BJ (cell line): Measurements from ENCODE around the gene DPH5. TPM values are rescaled to one million over a fixed set of nuclear protein-coding genes. Genes with fewer than 3 reads are reported as not detected.
"Not testable (repeated sequence)": the region's sequence is repeated elsewhere in the genome, so short reads cannot be mapped to it uniquely, and the experiment has no call there.

Source experiments
- CTCF ChIA-PET: fragments of 350-600 bp; formaldehyde crosslinking; extraction: SDS; loops from one replicate; lab custom pipeline; 2021; ENCODE audit warnings: antibody characterized with exemption, inconsistent platforms; lab: Yijun Ruan, JAX
- POLR2A ChIA-PET: fragments of 300-600 bp; sonication (Branson Sonifier 250); formaldehyde crosslinking; extraction: SDS; loops from one replicate; lab custom pipeline; 2021; ENCODE audit warnings: antibody characterized with exemption; lab: Charles Lee
- DNase-seq: peaks from one replicate; pipeline ENCODE4 v3.0.0-alpha.2; 2011; ENCODE audit warnings: low read depth
- H3K27me3 ChIP-seq: 2 replicates; pipeline ENCODE4 v1.6.0; 2011; ENCODE audit warnings: low read length; ENCODE audit not compliant: control insufficient read depth, insufficient read depth
- H3K36me3 ChIP-seq: 2 replicates; pipeline ENCODE4 v1.5.1; 2011; ENCODE audit warnings: low read length; ENCODE audit not compliant: control insufficient read depth, insufficient read depth
- H3K4me3 ChIP-seq: 2 replicates; pipeline ENCODE4 v1.5.1; 2011; ENCODE audit warnings: low read depth, mild to moderate bottlenecking, control low read depth, low read length
- polyA plus RNA-seq: library from polyadenylated mRNA; depleted of rRNA; stranded (reverse); fragments of >200 nt; gene quantifications from 2 replicates; pipeline ENCODE4 v1.2.3, GENCODE V29; 2011
- TF ChIP-seq, protein P1 (sequence below): IDR thresholded peaks from 2 replicates; pipeline ENCODE4 v1.5.1; 2011; ENCODE audit warnings: low read depth, mild to moderate bottlenecking, control low read depth, inconsistent platforms, low read length, moderate library complexity; ENCODE audit not compliant: insufficient read depth

Gene DPH5
- polyA plus RNA-seq, 1 experiment = 31.8 TPM

DNA sequence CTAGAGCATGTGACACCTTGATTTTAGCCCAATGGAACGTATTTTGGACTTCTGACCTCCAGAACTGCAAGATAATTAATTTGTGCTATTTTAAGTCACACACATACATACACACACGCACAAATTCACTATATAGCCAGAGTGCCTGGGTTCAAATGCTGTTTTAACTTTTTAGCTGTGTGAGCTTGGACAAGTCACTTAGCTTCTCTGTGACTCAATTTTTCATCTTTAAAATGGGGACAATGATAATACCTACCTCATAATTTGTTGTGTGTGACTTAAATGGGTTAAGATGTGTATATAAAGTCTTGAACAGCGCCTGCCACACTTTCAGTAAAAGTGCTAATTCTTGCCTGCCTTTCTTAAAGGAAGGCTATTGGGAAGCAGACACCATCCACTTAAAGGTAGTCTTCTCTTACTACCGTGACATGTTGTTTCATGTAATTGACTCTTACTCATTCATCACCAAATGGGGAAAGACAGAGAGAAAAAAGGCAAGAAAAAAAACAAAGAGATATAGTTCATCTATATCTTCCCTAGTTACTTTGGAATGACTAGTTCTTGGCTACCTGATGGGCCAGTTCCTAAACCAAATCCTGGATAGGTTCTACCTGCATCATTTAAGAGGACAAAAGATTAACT is 73.4 kb downstream of the DPH5 start:
- CTCF ChIA-PET = no interaction called here
- Histone ChIP-seq H3K4me3 (no peak overlapping the region), H3K27me3 (no peaks in the 10 kb centered on the region), H3K36me3 (peaks cover 1% of the 10 kb centered on the region; the same call in 1 of the 2 replicates)
- DNase-seq = no peak
- POLR2A ChIA-PET = no interaction called here
- TF ChIP-seq, protein P1, sequence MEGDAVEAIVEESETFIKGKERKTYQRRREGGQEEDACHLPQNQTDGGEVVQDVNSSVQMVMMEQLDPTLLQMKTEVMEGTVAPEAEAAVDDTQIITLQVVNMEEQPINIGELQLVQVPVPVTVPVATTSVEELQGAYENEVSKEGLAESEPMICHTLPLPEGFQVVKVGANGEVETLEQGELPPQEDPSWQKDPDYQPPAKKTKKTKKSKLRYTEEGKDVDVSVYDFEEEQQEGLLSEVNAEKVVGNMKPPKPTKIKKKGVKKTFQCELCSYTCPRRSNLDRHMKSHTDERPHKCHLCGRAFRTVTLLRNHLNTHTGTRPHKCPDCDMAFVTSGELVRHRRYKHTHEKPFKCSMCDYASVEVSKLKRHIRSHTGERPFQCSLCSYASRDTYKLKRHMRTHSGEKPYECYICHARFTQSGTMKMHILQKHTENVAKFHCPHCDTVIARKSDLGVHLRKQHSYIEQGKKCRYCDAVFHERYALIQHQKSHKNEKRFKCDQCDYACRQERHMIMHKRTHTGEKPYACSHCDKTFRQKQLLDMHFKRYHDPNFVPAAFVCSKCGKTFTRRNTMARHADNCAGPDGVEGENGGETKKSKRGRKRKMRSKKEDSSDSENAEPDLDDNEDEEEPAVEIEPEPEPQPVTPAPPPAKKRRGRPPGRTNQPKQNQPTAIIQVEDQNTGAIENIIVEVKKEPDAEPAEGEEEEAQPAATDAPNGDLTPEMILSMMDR = no peak

DNA sequence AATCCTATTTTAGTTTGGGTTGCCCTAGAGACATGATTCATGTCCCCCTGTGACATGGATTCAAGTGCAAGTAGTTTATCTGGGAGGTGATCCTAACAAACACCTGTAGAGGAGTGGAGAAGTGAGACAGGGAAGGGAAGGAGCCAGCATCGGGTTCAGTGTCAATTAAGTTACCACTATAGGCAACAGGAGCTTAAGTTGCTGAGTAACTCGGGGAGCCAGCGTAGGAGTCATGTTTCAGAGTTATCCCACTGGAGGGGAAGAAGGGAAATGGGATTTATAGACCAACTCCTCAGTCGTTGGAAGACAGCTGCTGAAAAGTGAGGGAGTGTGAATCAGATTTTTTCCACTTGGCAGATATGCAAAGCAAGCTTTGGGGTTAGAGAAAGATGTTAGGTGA is 74.8 kb downstream of the DPH5 start:
- Histone ChIP-seq H3K27me3 (no peaks in the 10 kb centered on the region), H3K4me3 (no peak overlapping the region), H3K36me3 (peaks cover 1% of the 10 kb centered on the region; the same call in 1 of the 2 replicates)
- CTCF ChIA-PET = interaction anchor here (0.7 to 1.3 kb wide), 2 partner anchors 10 to 340 kb away, joined by 3 read pairs; no protein-coding TSS in a partner anchor
- TF ChIP-seq, protein P1 = no peak
- DNase-seq = no peak
- POLR2A ChIA-PET = interaction anchor here (0.7 kb wide), 1 partner anchor 40 kb away, joined by 4 read pairs; no protein-coding TSS in a partner anchor

DNA sequence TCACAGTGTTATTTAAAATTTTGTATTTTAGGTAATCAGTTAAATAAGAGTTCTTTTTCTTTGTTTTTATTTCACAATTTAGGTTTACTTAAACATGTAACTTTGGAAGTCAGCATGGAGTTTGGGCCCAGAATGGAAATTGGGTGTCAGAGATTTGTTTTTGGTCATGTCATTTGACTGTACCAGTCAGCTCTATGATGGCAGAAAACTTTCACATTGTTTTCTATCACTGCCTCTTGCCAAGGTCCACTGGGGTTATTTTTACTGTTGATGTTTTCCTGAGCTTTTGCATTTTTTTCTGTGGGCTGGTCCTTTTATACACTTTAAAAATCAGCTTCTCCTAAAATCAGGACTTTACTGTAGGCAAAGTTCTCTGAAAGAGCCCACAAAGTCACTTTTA is 75.2 kb downstream of the DPH5 start:
- Histone ChIP-seq H3K4me3 (no peak overlapping the region), H3K36me3 (peaks cover 1% of the 10 kb centered on the region; the same call in 1 of the 2 replicates), H3K27me3 (no peaks in the 10 kb centered on the region)
- TF ChIP-seq, protein P1 = no peak
- ChIA-PET CTCF (interaction anchor here (1.3 to 1.4 kb wide), 2 partner anchors 10 to 85 kb away, joined by 3 to 4 read pairs; no protein-coding TSS in a partner anchor), POLR2A (interaction anchor here (0.7 kb wide), 1 partner anchor 39 kb away, joined by 4 read pairs; no protein-coding TSS in a partner anchor)
- no peak for DNase-seq

DNA sequence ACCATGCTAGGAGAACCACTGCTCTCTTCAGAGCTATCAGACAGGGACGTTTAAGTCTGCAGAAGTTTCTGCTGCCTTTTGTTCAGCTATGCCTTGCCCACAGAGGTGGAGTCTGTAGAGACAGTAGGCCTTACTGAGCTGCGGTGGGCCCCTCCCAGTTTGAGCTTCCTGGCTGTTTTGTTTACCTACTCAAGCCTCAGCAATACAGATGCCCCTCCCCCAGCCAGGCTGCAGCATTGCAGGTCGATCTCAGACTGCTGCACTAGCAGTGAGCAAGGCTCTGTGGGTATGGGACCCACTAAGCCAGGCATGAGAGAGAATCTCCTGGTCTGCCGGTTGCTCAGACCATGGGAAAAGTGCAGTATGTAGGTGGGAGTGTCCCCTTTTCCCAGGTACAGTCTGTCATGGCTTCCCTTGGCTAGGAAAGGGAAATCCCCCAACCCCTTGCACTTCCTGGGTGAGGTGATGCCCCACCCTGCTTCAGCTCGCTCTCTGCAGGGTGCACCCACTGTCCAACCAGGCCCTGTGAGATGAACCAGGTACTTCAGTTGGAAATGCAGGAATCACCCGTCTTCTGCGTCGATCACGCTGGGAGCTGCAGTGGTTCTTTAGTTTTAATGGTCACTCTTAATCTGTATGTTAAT is 75.9 kb downstream of the DPH5 start:
- H3K27me3 ChIP-seq, H3K4me3 ChIP-seq, H3K36me3 ChIP-seq, POLR2A ChIA-PET, DNase-seq: not testable (repeated sequence)
- CTCF ChIA-PET = interaction anchor here (1.0 to 1.4 kb wide), 3 partner anchors 9 to 310 kb away, joined by 3 to 4 read pairs (median 3); no protein-coding TSS in a partner anchor

DNA sequence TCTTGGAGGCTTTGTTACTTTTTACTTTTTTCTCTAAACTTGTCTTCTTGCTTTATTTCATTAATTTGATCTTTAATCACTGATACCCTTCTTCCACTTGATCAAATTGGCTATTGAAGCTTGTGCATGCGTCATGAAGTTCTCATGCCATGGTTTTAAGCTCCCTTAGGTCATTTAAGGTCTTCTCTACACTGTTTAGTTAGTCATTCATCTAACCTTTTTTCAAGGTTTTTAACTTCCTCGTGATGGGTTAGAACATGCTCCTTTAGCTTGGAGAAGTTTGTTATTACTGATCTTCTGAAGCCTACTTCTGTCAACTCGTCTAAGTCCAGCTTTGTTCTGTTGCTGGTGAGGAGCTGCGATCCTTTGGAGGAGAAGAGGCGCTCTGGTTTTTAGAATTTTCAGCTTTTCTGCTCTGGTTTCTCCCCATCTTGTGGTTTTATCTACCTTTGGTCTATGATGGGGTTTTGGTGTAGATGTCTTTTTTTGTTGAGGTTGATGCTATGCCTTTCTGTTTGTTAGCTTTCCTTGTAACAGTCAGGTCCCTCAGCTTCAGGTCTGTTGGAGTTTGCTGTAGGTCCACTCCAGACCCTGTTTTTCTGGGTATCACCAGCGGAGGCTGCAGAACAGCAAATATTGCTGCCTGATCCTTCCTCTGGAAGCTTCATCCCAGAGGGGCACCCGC is 76.7 kb downstream of the DPH5 start:
- POLR2A ChIA-PET, H3K27me3 ChIP-seq, H3K36me3 ChIP-seq, H3K4me3 ChIP-seq, DNase-seq: not testable (repeated sequence)
- CTCF ChIA-PET = interaction anchor here (1.0 to 1.4 kb wide), 3 partner anchors 10 to 311 kb away, joined by 3 to 4 read pairs (median 3); no protein-coding TSS in a partner anchor

DNA sequence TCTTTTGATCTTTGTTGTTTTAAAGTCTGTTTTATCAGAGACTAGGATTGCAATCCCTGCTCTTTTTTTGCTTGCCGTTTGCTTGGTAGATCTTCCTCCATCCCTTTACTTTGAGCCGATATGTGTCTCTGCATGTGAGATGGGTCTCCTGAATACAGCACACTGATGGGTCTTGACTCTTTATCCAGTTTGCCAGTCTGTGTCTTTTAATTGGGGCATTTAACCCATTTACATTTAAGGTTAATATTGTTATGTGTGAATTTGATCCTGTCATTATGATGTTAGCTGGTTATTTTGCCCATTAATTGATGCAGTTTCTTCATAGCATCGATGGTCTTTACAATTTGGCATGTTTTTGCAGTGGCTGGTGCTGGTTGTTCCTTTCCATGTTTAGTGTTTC is 77.8 kb downstream of the DPH5 start:
- CTCF ChIA-PET = interaction anchor here (1.1 kb wide), 1 partner anchor 9 kb away, joined by 3 read pairs; no protein-coding TSS in a partner anchor
- POLR2A ChIA-PET, H3K36me3 ChIP-seq, DNase-seq, H3K27me3 ChIP-seq, H3K4me3 ChIP-seq: not testable (repeated sequence)

DNA sequence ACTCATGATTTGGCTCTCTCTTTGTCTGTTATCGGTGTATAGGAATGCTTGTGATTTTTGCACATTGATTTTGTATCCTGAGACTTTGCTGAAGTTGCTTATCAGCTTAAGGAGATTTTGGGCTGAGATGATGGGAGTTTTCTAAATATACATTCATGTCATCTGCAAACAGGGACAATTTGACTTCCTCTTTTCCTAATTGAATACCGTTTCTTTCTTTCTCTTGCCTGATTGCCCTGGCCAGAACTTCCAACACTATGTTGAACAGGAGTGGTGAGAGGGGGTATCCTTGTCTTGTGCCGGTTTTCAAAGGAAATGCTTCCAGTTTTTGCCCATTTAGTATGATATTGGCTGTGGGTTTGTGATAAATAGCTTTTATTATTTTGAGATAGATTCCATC is 79.5 kb downstream of the DPH5 start:
- POLR2A ChIA-PET, H3K36me3 ChIP-seq, DNase-seq, H3K4me3 ChIP-seq, CTCF ChIA-PET, H3K27me3 ChIP-seq: not testable (repeated sequence)
